HepG2 (cell line): ENCODE results near the gene PPP4R1. TPM values are rescaled to one million over a fixed set of nuclear protein-coding genes. Genes with fewer than 3 reads are reported as not detected.

Experiments used
- ATAC-seq: fragments of 200-7000 bp; cut with Tn5 transposase; 3 replicates; pipeline ENCODE4 v1.9.1; 2020; ENCODE audit warnings: mild to moderate bottlenecking, moderate library complexity
- BruUV-seq: library from RNA; stranded (reverse); fragments of 400-500 nt; replicated peaks from 2 replicates; lab custom pipeline; 2021; lab: Mats Ljungman, UMichigan
- CTCF ChIA-PET: fragments of 300-600 bp; formaldehyde crosslinking; extraction: SDS; loops from one replicate; lab custom pipeline; 2021; ENCODE audit warnings: low total read pairs, inconsistent platforms, low intra/inter-chr PET ratio; lab: Yijun Ruan, JAX
- POLR2A ChIA-PET: fragments of 350-600 bp; sonication (Branson Sonifier 250); formaldehyde crosslinking; loops from one replicate; lab custom pipeline; 2020; ENCODE audit warnings: antibody characterized with exemption, inconsistent platforms; lab: Yijun Ruan, JAX
- DNase-seq: peaks from one replicate; pipeline ENCODE4 v3.0.0-alpha.2; 2015; ENCODE audit warnings: low spot score
- FAIRE-seq: peaks from 3 replicates; lab custom pipeline; 2011; peaks lifted over from hg19 to GRCh38; lab: Jason Lieb, UNC
- H2AFZ ChIP-seq: one replicate; pipeline ENCODE4 v1.6.1; 2011; ENCODE audit warnings: low read length, inconsistent platforms
- H3K27ac ChIP-seq: fragments of 300-600 bp; 3 replicates; pipeline ENCODE4 v1.8.0; 2011; ENCODE audit warnings: mixed run types, mild to moderate bottlenecking, mixed read lengths, low read length, inconsistent platforms; ENCODE audit not compliant: insufficient read depth; ENCODE audit errors: extremely low read length
- H3K27me3 ChIP-seq, 2 experiments: fragments of 200-600 bp in 1 of 2; 2 replicates in 1 of 2; 3 replicates in 1 of 2; pipeline versions ENCODE4 v1.6.0 to v1.8.0; 2011; ENCODE audit warnings: low read length in 2 of 2, mild to moderate bottlenecking in 2 of 2, moderate library complexity in 2 of 2, inconsistent platforms in 1 of 2; ENCODE audit not compliant: insufficient read depth in 2 of 2, control insufficient read depth in 1 of 2
- H3K36me3 ChIP-seq, 2 experiments: fragments of 200-600 bp in 1 of 2; replicated peaks in 1 of 2; 2 replicates in 1 of 2; 3 replicates in 1 of 2; pipeline versions ENCODE4 v1.5.1 to v1.8.0; 2011; ENCODE audit warnings: low read length in 2 of 2, inconsistent platforms in 1 of 2; ENCODE audit not compliant: insufficient read depth in 2 of 2, control insufficient read depth in 1 of 2
- H3K4me1 ChIP-seq: 2 replicates; pipeline ENCODE4 v1.5.1; 2012; ENCODE audit warnings: low read length, inconsistent platforms; ENCODE audit not compliant: insufficient read depth
- H3K4me2 ChIP-seq: 2 replicates; pipeline ENCODE4 v1.6.0; 2011; ENCODE audit warnings: low read depth, low read length, inconsistent platforms
- H3K4me3 ChIP-seq, 3 experiments: fragments of 200-600 bp in 1 of 3; sonication (generic), shearing (Covaris generic) in 1 of 3; replicated peaks in 1 of 3; 2 replicates each; pipeline ENCODE4 v1.5.1; 2011 to 2016; ENCODE audit warnings: low read length in 3 of 3, inconsistent platforms in 2 of 3, low read depth in 2 of 3, mild to moderate bottlenecking in 2 of 3, control low read depth in 1 of 3, mixed read lengths in 1 of 3; ENCODE audit not compliant: insufficient read depth in 1 of 3
- H3K79me2 ChIP-seq: one replicate; pipeline ENCODE4 v1.6.1; 2011; ENCODE audit warnings: low read length, inconsistent platforms; ENCODE audit not compliant: insufficient read depth
- H3K9ac ChIP-seq: 2 replicates; pipeline ENCODE4 v1.6.0; 2011; ENCODE audit warnings: mild to moderate bottlenecking, low read depth, low read length, inconsistent platforms; ENCODE audit not compliant: insufficient read depth
- H3K9me3 ChIP-seq: 2 replicates; pipeline ENCODE4 v1.5.1; 2012; ENCODE audit warnings: mild to moderate bottlenecking, low read length
- H4K20me1 ChIP-seq: 2 replicates; pipeline ENCODE4 v1.6.0; 2011; ENCODE audit warnings: inconsistent platforms, mild to moderate bottlenecking, low read length, moderate library complexity; ENCODE audit not compliant: insufficient read depth
- ATAD3A ChIP-seq: sonication (generic); formaldehyde crosslinking; IDR thresholded peaks from 2 replicates; pipeline ENCODE4 v1.4.0; 2020; ENCODE audit warnings: missing genetic modification reagents
- GATA4 ChIP-seq: sonication (generic); IDR thresholded peaks from 2 replicates; pipeline ENCODE4 v1.6.1; 2016; ENCODE audit warnings: antibody characterized with exemption, low read depth, borderline replicate concordance
- GLMP ChIP-seq: sonication (generic); formaldehyde crosslinking; IDR thresholded peaks from 2 replicates; pipeline ENCODE4 v1.9.0; 2021; ENCODE audit warnings: missing genetic modification reagents, mild to moderate bottlenecking, borderline replicate concordance
- MEIS2 ChIP-seq: sonication (generic); formaldehyde crosslinking; IDR thresholded peaks from 2 replicates; pipeline ENCODE4 v1.9.0; 2021; ENCODE audit warnings: mild to moderate bottlenecking, missing genetic modification reagents
- MTA1 ChIP-seq: sonication (generic); formaldehyde crosslinking; IDR thresholded peaks from 2 replicates; pipeline ENCODE4 v1.4.0; 2020; ENCODE audit warnings: missing genetic modification reagents, mild to moderate bottlenecking, borderline replicate concordance
- NFYC ChIP-seq: IDR thresholded peaks from 2 replicates; pipeline ENCODE4 v1.6.1; 2016; ENCODE audit warnings: missing genetic modification reagents, missing compliant biosample characterization
- PCBP1 ChIP-seq: fragments of 200-400 bp; formaldehyde crosslinking; IDR thresholded peaks from 2 replicates; pipeline ENCODE4 v1.6.1; 2017; ENCODE audit warnings: mild to moderate bottlenecking, low read depth, low read length, borderline replicate concordance
- TGIF2 ChIP-seq: IDR thresholded peaks from 2 replicates; pipeline ENCODE4 v1.6.1; 2016; ENCODE audit warnings: control low read depth, missing compliant biosample characterization
- WGBS: methylation state at CpG from one replicate; pipeline ENCODE4 v1.1.6; 2017; ENCODE audit warnings: low lambda C conversion rate; 5-methylcytosine and 5-hydroxymethylcytosine counted together
- in situ Hi-C: cut with HindIII; loops from 2 replicates; pipeline ENCODE4 v1.10.0; 2017; ENCODE audit warnings: low pct_unique_long_range_greater_than_20kb; ENCODE audit not compliant: extremely low pct_ligation_motif_present
- intact Hi-C: fragments of 100-400 bp; cut with micrococcal nuclease; formaldehyde crosslinking; loops from one replicate; pipeline ENCODE4 v1.10.0; 2022; ENCODE audit not compliant: unreplicated experiment
- polyA plus RNA-seq, 8 experiments: library from polyadenylated mRNA; depleted of rRNA in 3 of 8; stranded (reverse) in 7 of 8; unstranded in 1 of 8; fragments of >200 nt; fragmentation: Illumina TruSeq in 4 of 8; extraction: Trizol in 4 of 8; gene quantifications; 2 replicates each; pipeline versions ENCODE4 v1.2.1 to v1.2.3, GENCODE V29; 2011 to 2016; ENCODE audit warnings: low read depth in 4 of 8, missing spikeins in 1 of 8, mixed read lengths in 1 of 8; ENCODE audit not compliant: insufficient read depth in 1 of 8
- total RNA-seq, 5 experiments: library from RNA; depleted of rRNA; stranded (reverse); fragments of >200 nt; fragmentation: Illumina TruSeq; extraction: Trizol; gene quantifications; 2 replicates each; pipeline ENCODE4 v1.2.3, GENCODE V29; 2016; ENCODE audit warnings: low read depth in 1 of 5
- TF ChIP-seq, protein P1 (sequence below): sonication (generic); formaldehyde crosslinking; IDR thresholded peaks from 2 replicates; pipeline ENCODE4 v1.4.0; 2020; ENCODE audit warnings: missing genetic modification reagents
- TF ChIP-seq, protein P2 (sequence below): sonication (generic); formaldehyde crosslinking; IDR thresholded peaks from 2 replicates; pipeline ENCODE4 v1.4.0; 2020; ENCODE audit warnings: missing genetic modification reagents

The PPP4R1 gene
- total and polyA plus RNA-seq, 2 of the 13 experiments (the other 11 are each of a cell fraction or from before 2014, with no cell fraction given): 66.5 to 72.4 TPM

GRCh38 chr18:9627642-9628041 is 13.3 kb upstream of the PPP4R1 start:
- Histone ChIP-seq H2AFZ (peak overlapping the region; percentile 44), H4K20me1 (no peaks in the 10 kb centered on the region), H3K4me2 (0 out of 2 replicates have a peak overlapping the region, but pooled peaks have one; percentile 15), H3K9me3 (no peaks in the 10 kb centered on the region), H3K27me3 (no peaks in the 10 kb centered on the region; a peak in 1 of 5 replicates), H3K27ac (no peak overlapping the region), H3K36me3 (no peaks in the 10 kb centered on the region), H3K4me3 (no peak overlapping the region), H3K9ac (no peak overlapping the region), H3K79me2 (no peaks in the 10 kb centered on the region), H3K4me1 (no peaks in the 10 kb centered on the region)
- in situ Hi-C loops (no loop called here), intact Hi-C loops (no loop called here)
- no TSS peak for BruUV-seq
- ATAC-seq (no peak), DNase-seq (no peak), FAIRE-seq (no peak)
- POLR2A ChIA-PET: no interaction called here
- TF ChIP-seq GATA4: no peak
- TF ChIP-seq NFYC (CRISPR knock-in tag): no peak
- TF ChIP-seq MTA1 (CRISPR knock-in tag): no peak
- no peak for TF ChIP-seq MEIS2 (CRISPR knock-in tag)
- TF ChIP-seq, protein P1, sequence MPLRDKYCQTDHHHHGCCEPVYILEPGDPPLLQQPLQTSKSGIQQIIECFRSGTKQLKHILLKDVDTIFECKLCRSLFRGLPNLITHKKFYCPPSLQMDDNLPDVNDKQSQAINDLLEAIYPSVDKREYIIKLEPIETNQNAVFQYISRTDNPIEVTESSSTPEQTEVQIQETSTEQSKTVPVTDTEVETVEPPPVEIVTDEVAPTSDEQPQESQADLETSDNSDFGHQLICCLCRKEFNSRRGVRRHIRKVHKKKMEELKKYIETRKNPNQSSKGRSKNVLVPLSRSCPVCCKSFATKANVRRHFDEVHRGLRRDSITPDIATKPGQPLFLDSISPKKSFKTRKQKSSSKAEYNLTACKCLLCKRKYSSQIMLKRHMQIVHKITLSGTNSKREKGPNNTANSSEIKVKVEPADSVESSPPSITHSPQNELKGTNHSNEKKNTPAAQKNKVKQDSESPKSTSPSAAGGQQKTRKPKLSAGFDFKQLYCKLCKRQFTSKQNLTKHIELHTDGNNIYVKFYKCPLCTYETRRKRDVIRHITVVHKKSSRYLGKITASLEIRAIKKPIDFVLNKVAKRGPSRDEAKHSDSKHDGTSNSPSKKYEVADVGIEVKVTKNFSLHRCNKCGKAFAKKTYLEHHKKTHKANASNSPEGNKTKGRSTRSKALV (CRISPR knock-in tag): no peak
- no peak for TF ChIP-seq ATAD3A (CRISPR knock-in tag)
- no peak for TF ChIP-seq PCBP1
- TF ChIP-seq GLMP (CRISPR knock-in tag): no peak
- no peak for TF ChIP-seq TGIF2 (CRISPR knock-in tag)
- TF ChIP-seq, protein P2, sequence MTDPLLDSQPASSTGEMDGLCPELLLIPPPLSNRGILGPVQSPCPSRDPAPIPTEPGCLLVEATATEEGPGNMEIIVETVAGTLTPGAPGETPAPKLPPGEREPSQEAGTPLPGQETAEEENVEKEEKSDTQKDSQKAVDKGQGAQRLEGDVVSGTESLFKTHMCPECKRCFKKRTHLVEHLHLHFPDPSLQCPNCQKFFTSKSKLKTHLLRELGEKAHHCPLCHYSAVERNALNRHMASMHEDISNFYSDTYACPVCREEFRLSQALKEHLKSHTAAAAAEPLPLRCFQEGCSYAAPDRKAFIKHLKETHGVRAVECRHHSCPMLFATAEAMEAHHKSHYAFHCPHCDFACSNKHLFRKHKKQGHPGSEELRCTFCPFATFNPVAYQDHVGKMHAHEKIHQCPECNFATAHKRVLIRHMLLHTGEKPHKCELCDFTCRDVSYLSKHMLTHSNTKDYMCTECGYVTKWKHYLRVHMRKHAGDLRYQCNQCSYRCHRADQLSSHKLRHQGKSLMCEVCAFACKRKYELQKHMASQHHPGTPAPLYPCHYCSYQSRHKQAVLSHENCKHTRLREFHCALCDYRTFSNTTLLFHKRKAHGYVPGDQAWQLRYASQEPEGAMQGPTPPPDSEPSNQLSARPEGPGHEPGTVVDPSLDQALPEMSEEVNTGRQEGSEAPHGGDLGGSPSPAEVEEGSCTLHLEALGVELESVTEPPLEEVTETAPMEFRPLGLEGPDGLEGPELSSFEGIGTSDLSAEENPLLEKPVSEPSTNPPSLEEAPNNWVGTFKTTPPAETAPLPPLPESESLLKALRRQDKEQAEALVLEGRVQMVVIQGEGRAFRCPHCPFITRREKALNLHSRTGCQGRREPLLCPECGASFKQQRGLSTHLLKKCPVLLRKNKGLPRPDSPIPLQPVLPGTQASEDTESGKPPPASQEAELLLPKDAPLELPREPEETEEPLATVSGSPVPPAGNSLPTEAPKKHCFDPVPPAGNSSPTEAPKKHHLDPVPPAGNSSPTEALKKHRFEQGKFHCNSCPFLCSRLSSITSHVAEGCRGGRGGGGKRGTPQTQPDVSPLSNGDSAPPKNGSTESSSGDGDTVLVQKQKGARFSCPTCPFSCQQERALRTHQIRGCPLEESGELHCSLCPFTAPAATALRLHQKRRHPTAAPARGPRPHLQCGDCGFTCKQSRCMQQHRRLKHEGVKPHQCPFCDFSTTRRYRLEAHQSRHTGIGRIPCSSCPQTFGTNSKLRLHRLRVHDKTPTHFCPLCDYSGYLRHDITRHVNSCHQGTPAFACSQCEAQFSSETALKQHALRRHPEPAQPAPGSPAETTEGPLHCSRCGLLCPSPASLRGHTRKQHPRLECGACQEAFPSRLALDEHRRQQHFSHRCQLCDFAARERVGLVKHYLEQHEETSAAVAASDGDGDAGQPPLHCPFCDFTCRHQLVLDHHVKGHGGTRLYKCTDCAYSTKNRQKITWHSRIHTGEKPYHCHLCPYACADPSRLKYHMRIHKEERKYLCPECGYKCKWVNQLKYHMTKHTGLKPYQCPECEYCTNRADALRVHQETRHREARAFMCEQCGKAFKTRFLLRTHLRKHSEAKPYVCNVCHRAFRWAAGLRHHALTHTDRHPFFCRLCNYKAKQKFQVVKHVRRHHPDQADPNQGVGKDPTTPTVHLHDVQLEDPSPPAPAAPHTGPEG (CRISPR knock-in tag): no peak
- 0% methylated on average over 3 of the region's 3 CpGs for WGBS
- CTCF ChIA-PET: no interaction called here
